Hepatocyte (in vitro differentiated cells): ENCODE data around the gene TUG1. TPM values are rescaled to one million over a fixed set of nuclear protein-coding genes. Genes with fewer than 3 reads are reported as not detected.

Experiments
- DNase-seq: peaks from one replicate; pipeline ENCODE4 v3.0.0-alpha.2; 2016; ENCODE audit warnings: low spot score
- H2AFZ ChIP-seq: fragments of 200-600 bp; sonication (generic); 2 replicates; pipeline ENCODE4 v1.6.0; 2016; ENCODE audit warnings: antibody characterized with exemption, mild to moderate bottlenecking
- H3K27ac ChIP-seq: fragments of 200-600 bp; sonication (generic); 2 replicates; pipeline ENCODE4 v1.5.1; 2016; ENCODE audit warnings: mild to moderate bottlenecking
- H3K27me3 ChIP-seq: fragments of 200-600 bp; sonication (generic); 2 replicates; pipeline ENCODE4 v1.6.1; 2016
- H3K36me3 ChIP-seq: fragments of 200-600 bp; sonication (generic); replicated peaks from 2 replicates; pipeline ENCODE4 v1.5.1; 2016; ENCODE audit warnings: low read depth; ENCODE audit not compliant: insufficient read depth
- H3K4me1 ChIP-seq: fragments of 200-600 bp; sonication (generic); 2 replicates; pipeline ENCODE4 v1.5.1; 2016; ENCODE audit warnings: mild to moderate bottlenecking, moderate library complexity; ENCODE audit not compliant: insufficient read depth
- H3K4me2 ChIP-seq: fragments of 200-600 bp; sonication (generic); 2 replicates; pipeline ENCODE4 v1.6.0; 2016
- H3K4me3 ChIP-seq: fragments of 200-600 bp; sonication (generic); 2 replicates; pipeline ENCODE4 v1.5.1; 2016; ENCODE audit warnings: mild to moderate bottlenecking
- H3K79me2 ChIP-seq: fragments of 200-600 bp; sonication (generic); 2 replicates; pipeline ENCODE4 v1.6.0; 2017; ENCODE audit warnings: mild to moderate bottlenecking
- H3K9me2 ChIP-seq: fragments of 200-600 bp; sonication (generic); replicated peaks from 2 replicates; pipeline ENCODE4 v1.6.0; 2017; ENCODE audit warnings: mild to moderate bottlenecking; ENCODE audit not compliant: insufficient read depth
- H3K9me3 ChIP-seq: fragments of 200-600 bp; sonication (generic); 2 replicates; pipeline ENCODE4 v1.5.1; 2016; ENCODE audit warnings: low read depth, mild to moderate bottlenecking
- H4K20me1 ChIP-seq: fragments of 200-600 bp; sonication (generic); 2 replicates; pipeline ENCODE4 v1.6.0; 2016; ENCODE audit warnings: mild to moderate bottlenecking; ENCODE audit not compliant: insufficient read depth, poor library complexity, severe bottlenecking
- CTCF ChIP-seq: fragments of 200-600 bp; sonication (generic); IDR thresholded peaks from 2 replicates; pipeline ENCODE4 v1.5.1; 2016; ENCODE audit warnings: antibody characterized with exemption, mild to moderate bottlenecking; ENCODE audit not compliant: poor library complexity
- EZH2 ChIP-seq: fragments of 200-600 bp; sonication (generic); IDR thresholded peaks from 2 replicates; pipeline ENCODE4 v1.6.1; 2016; ENCODE audit warnings: antibody characterized with exemption, mild to moderate bottlenecking, borderline replicate concordance
- EZH2phosphoT487 ChIP-seq: fragments of 200-600 bp; sonication (generic); IDR thresholded peaks from one replicate; pipeline ENCODE4 v1.6.1; 2018; ENCODE audit warnings: antibody characterized with exemption, mild to moderate bottlenecking, low read depth, moderate library complexity; ENCODE audit not compliant: unreplicated experiment, severe bottlenecking
- WGBS: methylation state at CpG from one replicate; pipeline ENCODE4 v1.1.6; 2016; ENCODE audit warnings: low lambda C conversion rate; ENCODE audit errors: missing lambda C conversion rate; 5-methylcytosine and 5-hydroxymethylcytosine counted together
- polyA plus RNA-seq: library from polyadenylated mRNA; unstranded; fragments of >200 nt; fragmentation: Nextera tagmentation; extraction: Ambion mirVana; gene quantifications from 2 replicates; pipeline ENCODE4 v1.2.1, GENCODE V29; 2016
- small RNA-seq: library from RNA; depleted of rRNA; stranded (forward); fragments of <200 nt; gene quantifications from one replicate; pipeline ENCODE3, GENCODE V24; 2014
- total RNA-seq: library from RNA; depleted of rRNA; stranded (reverse); fragments of >200 nt; gene quantifications from 2 replicates; pipeline ENCODE4 v1.2.3, GENCODE V29; 2014

Gene TUG1
- total and polyA plus RNA-seq, 2 experiments from 2014 or later = 33.9 to 99.3 TPM

- TF ChIP-seq CTCF (no peak), EZH2phosphoT487 (no peak)
- no peak overlapping the region for H3K27ac ChIP-seq
- no peaks in the 10 kb centered on the region for H3K9me2 ChIP-seq
- no peaks in the 10 kb centered on the region for H4K20me1 ChIP-seq
- H2AFZ ChIP-seq = no peak overlapping the region
- H3K4me3 ChIP-seq = no peak overlapping the region
- no peaks in the 10 kb centered on the region for H3K4me1 ChIP-seq
- DNase-seq = no peak
- no peaks in the 10 kb centered on the region for H3K36me3 ChIP-seq
- no peaks in the 10 kb centered on the region for H3K79me2 ChIP-seq
- H3K9me3 ChIP-seq = no peaks in the 10 kb centered on the region
- no peak overlapping the region for H3K4me2 ChIP-seq
- WGBS = 84% methylated on average over 4 of the region's 4 CpGs
- H3K27me3 ChIP-seq = no peaks in the 10 kb centered on the region
Measured at GRCh38 chr22:31020334-31020733, 51.3 kb downstream of the TUG1 start.

DNA sequence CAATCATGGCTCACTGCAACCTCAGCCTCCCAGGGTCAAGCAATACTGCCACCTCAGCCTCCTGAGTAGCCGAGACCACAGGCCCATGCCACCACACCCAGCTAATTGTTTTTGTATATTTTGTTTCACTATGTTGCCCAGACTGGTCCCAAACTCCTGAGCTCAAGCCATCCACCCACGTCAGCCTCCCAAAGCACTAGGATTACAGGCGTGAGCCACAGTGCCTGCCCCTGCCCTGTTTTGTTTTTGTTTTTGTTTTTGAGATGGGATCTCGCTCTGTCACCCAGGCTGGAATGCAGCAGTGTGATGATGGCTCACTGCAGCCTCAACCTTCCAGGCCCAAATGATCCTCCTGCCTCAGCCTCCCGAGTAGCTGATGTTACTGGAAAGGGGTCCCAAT is 53.5 kb downstream of the TUG1 start:
- Histone ChIP-seq H3K27me3 (no peaks in the 10 kb centered on the region), H2AFZ (no peak overlapping the region), H3K9me3 (no peaks in the 10 kb centered on the region), H3K36me3 (no peaks in the 10 kb centered on the region), H3K27ac (no peak overlapping the region), H3K4me2 (no peak overlapping the region), H3K9me2 (no peaks in the 10 kb centered on the region), H3K4me3 (no peak overlapping the region), H4K20me1 (no peaks in the 10 kb centered on the region), H3K79me2 (no peaks in the 10 kb centered on the region), H3K4me1 (no peaks in the 10 kb centered on the region)
- WGBS = 92% methylated on average over 5 of the region's 5 CpGs
- TF ChIP-seq CTCF = no peak
- TF ChIP-seq EZH2phosphoT487 = no peak
- TF ChIP-seq EZH2 = no peak
- DNase-seq = no peak

Small RNAs within 50 kb of the gene (small RNA-seq; reads per million reads assigned to genes)
- not detected for gene RF01892

Other genes starting within 250 kb of the TUG1 start
- gene MORC2, start 491 bp upstream of the TUG1 start, total RNA-seq = 16.3 and 24.0 TPM in 2 replicates
- 15.6 and 20.5 TPM in 2 replicates for gene MORC2, start 491 bp upstream of the TUG1 start, polyA plus RNA-seq
- 43.0 and 64.7 TPM in 2 replicates for gene SMTN, start 112.1 kb downstream of the TUG1 start, total RNA-seq
- gene SMTN, start 112.1 kb downstream of the TUG1 start, polyA plus RNA-seq = 88.7 and 112 TPM in 2 replicates
- gene SELENOM, start 138.3 kb downstream of the TUG1 start, total RNA-seq = 130 and 156 TPM in 2 replicates
- gene SELENOM, start 138.3 kb downstream of the TUG1 start, polyA plus RNA-seq = 240 and 307 TPM in 2 replicates
- 3.4 and 3.5 TPM in 2 replicates for gene INPP5J, start 153.7 kb downstream of the TUG1 start, total RNA-seq
- gene INPP5J, start 153.7 kb downstream of the TUG1 start, polyA plus RNA-seq = 5.6 and 6.1 TPM in 2 replicates
- 0.04 and 0.10 TPM in 2 replicates for gene PLA2G3, start 171.2 kb downstream of the TUG1 start, total RNA-seq
- gene PLA2G3, start 171.2 kb downstream of the TUG1 start, polyA plus RNA-seq = 0.33 and 0.52 TPM in 2 replicates
- gene RNF185, start 190.9 kb downstream of the TUG1 start, total RNA-seq = 48.0 and 49.3 TPM in 2 replicates
- 43.2 and 46.5 TPM in 2 replicates for gene RNF185, start 190.9 kb downstream of the TUG1 start, polyA plus RNA-seq
- 33.0 and 45.9 TPM in 2 replicates for gene LIMK2, start 243.0 kb downstream of the TUG1 start, total RNA-seq
- gene LIMK2, start 243.0 kb downstream of the TUG1 start, polyA plus RNA-seq = 49.9 and 52.6 TPM in 2 replicates